Mesenchymal stem cell (in vitro differentiated cells and primary cell): ENCODE data around the gene UACA.

Experiments used
- DNase-seq: peaks from one replicate; pipeline ENCODE4 v3.0.0-alpha.2; 2013
- H2AFZ ChIP-seq: one replicate; pipeline ENCODE4 v1.6.1; 2013; ENCODE audit warnings: low read depth, mild to moderate bottlenecking, control low read depth, inconsistent platforms, low read length, moderate library complexity
- H2AK5ac ChIP-seq: 2 replicates; pipeline ENCODE4 v1.6.1; 2013; ENCODE audit warnings: low read length, moderate library complexity, mild to moderate bottlenecking, inconsistent platforms; ENCODE audit not compliant: severe bottlenecking
- H2BK120ac ChIP-seq: one replicate; pipeline ENCODE4 v1.6.1; 2013; ENCODE audit warnings: low read depth, mild to moderate bottlenecking, inconsistent platforms, low read length, moderate library complexity
- H2BK12ac ChIP-seq, 2 experiments: one replicate each; pipeline ENCODE4 v1.6.1; 2013; ENCODE audit warnings: inconsistent platforms in 2 of 2, low read length in 2 of 2, mild to moderate bottlenecking in 2 of 2, moderate library complexity in 2 of 2, control low read depth in 1 of 2
- H2BK15ac ChIP-seq: one replicate; pipeline ENCODE4 v1.6.1; 2013; ENCODE audit warnings: mild to moderate bottlenecking, low read depth, inconsistent platforms; ENCODE audit not compliant: poor library complexity, severe bottlenecking
- H2BK5ac ChIP-seq: 2 replicates; pipeline ENCODE4 v1.6.1; 2013; ENCODE audit warnings: low read depth, mild to moderate bottlenecking, low read length, control low read depth, inconsistent platforms; ENCODE audit not compliant: poor library complexity, severe bottlenecking
- H3K14ac ChIP-seq, 2 experiments: one replicate each; pipeline ENCODE4 v1.6.1; 2013; ENCODE audit warnings: inconsistent platforms in 2 of 2, low read length in 2 of 2, control low read depth in 1 of 2, mild to moderate bottlenecking in 1 of 2, moderate library complexity in 1 of 2
- H3K18ac ChIP-seq, 2 experiments: one replicate each; pipeline ENCODE4 v1.6.1; 2013; ENCODE audit warnings: inconsistent platforms in 2 of 2, low read length in 2 of 2, control low read depth in 1 of 2, low read depth in 1 of 2, mild to moderate bottlenecking in 1 of 2
- H3K23ac ChIP-seq, 2 experiments: one replicate each; pipeline ENCODE4 v1.6.1; 2013; ENCODE audit warnings: inconsistent platforms in 2 of 2, low read length in 2 of 2, mild to moderate bottlenecking in 2 of 2, moderate library complexity in 2 of 2, control low read depth in 1 of 2
- H3K27ac ChIP-seq: 2 replicates; pipeline ENCODE4 v1.5.1; 2013; ENCODE audit warnings: mild to moderate bottlenecking, moderate library complexity, low read length, control low read depth, inconsistent platforms; ENCODE audit not compliant: poor library complexity, severe bottlenecking
- H3K27me3 ChIP-seq, 2 experiments: 2 replicates each; pipeline versions ENCODE4 v1.6.1 to v1.7.0; 2013; ENCODE audit warnings: low read length in 2 of 2, mild to moderate bottlenecking in 2 of 2, moderate library complexity in 2 of 2, control low read depth in 1 of 2, inconsistent platforms in 1 of 2; ENCODE audit not compliant: control insufficient read depth in 1 of 2, insufficient read depth in 1 of 2
- H3K36me3 ChIP-seq, 2 experiments: 2 replicates each; pipeline versions ENCODE4 v1.6.1 to v1.7.0; 2013; ENCODE audit warnings: low read length in 2 of 2, control low read depth in 1 of 2, inconsistent platforms in 1 of 2, low read depth in 1 of 2, mild to moderate bottlenecking in 1 of 2; ENCODE audit not compliant: insufficient read depth in 2 of 2, control insufficient read depth in 1 of 2
- H3K4ac ChIP-seq, 2 experiments: one replicate each; pipeline ENCODE4 v1.6.1; 2013; ENCODE audit warnings: inconsistent platforms in 2 of 2, low read length in 2 of 2, mild to moderate bottlenecking in 2 of 2, moderate library complexity in 2 of 2, control low read depth in 1 of 2, low read depth in 1 of 2
- H3K4me1 ChIP-seq: 2 replicates; pipeline ENCODE4 v1.6.1; 2013; ENCODE audit warnings: low read depth, low read length, control low read depth; ENCODE audit not compliant: control insufficient read depth, insufficient read depth
- H3K4me2 ChIP-seq: 2 replicates; pipeline ENCODE4 v1.6.1; 2013; ENCODE audit warnings: low read length, mild to moderate bottlenecking, inconsistent platforms; ENCODE audit not compliant: poor library complexity, severe bottlenecking
- H3K4me3 ChIP-seq, 2 experiments: 2 replicates each; pipeline versions ENCODE4 v1.5.1 to v1.7.0; 2013; ENCODE audit warnings: low read length in 2 of 2, mild to moderate bottlenecking in 2 of 2, control low read depth in 1 of 2, low read depth in 1 of 2; ENCODE audit not compliant: insufficient read depth in 1 of 2
- H3K79me1 ChIP-seq: replicated peaks from 2 replicates; pipeline ENCODE4 v1.6.1; 2013; ENCODE audit warnings: mild to moderate bottlenecking, control low read depth, low read length, inconsistent platforms; ENCODE audit not compliant: poor library complexity, severe bottlenecking
- H3K9ac ChIP-seq: 2 replicates; pipeline ENCODE4 v1.7.0; 2013; ENCODE audit warnings: mild to moderate bottlenecking, low read length, moderate library complexity
- H3K9me3 ChIP-seq: 2 replicates; pipeline ENCODE4 v1.7.0; 2013; ENCODE audit warnings: mild to moderate bottlenecking, low read length; ENCODE audit not compliant: control insufficient read depth
- H4K8ac ChIP-seq: one replicate; pipeline ENCODE4 v1.6.1; 2013; ENCODE audit warnings: inconsistent platforms, mild to moderate bottlenecking, low read length, moderate library complexity
- H4K91ac ChIP-seq: one replicate; pipeline ENCODE4 v1.6.1; 2013; ENCODE audit warnings: mild to moderate bottlenecking, low read length, inconsistent platforms
- WGBS: methylation state at CpG from one replicate; pipeline ENCODE4 v1.1.7; 2013; ENCODE audit warnings: mixed read lengths; 5-methylcytosine and 5-hydroxymethylcytosine counted together

Gene UACA

DNA sequence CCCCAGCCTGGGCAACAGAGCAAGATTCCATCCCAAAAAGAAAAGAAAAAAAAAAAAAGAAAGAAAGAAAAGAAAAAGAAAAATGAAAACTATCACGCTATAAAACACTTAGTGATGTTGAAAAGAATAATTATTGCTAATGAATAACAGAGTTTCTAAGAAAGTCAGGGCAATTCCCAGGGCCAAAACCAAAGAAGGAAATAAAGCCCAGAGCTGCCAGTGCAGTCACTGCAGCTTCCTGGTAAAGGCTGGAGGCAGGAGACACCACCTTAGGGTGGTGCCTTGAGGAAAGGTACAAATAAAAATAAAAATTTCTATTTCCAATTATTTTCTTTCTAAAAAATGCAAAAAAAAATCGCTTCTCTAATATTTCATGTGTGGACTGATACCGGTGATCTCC lies 19.7 kb upstream of the UACA start:
- H2AK5ac ChIP-seq = no peak overlapping the region
- no peak for DNase-seq
- H3K36me3 ChIP-seq = no peaks in the 10 kb centered on the region
- 100% methylated on average over 2 of the region's 3 CpGs for WGBS
- H4K8ac ChIP-seq = no peak overlapping the region
- no peak overlapping the region for H3K9ac ChIP-seq
- H2BK5ac ChIP-seq = no peak overlapping the region
- H3K27ac ChIP-seq = no peak overlapping the region
- no peak overlapping the region for H3K18ac ChIP-seq
- peaks cover 5% of the 10 kb centered on the region for H3K4me1 ChIP-seq
- H3K4me2 ChIP-seq = no peak overlapping the region
- H3K14ac ChIP-seq = no peak overlapping the region
- H2BK120ac ChIP-seq = no peak overlapping the region
- H3K79me1 ChIP-seq = no peaks in the 10 kb centered on the region
- H2AFZ ChIP-seq = no peak overlapping the region
- no peak overlapping the region for H3K23ac ChIP-seq
- no peak overlapping the region for H3K4ac ChIP-seq
- H4K91ac ChIP-seq = no peak overlapping the region
- H3K4me3 ChIP-seq = no peak overlapping the region
- H3K9me3 ChIP-seq = no peaks in the 10 kb centered on the region
- no peaks in the 10 kb centered on the region for H3K27me3 ChIP-seq
- H2BK12ac ChIP-seq = no peak overlapping the region
- no peak overlapping the region for H2BK15ac ChIP-seq

DNA sequence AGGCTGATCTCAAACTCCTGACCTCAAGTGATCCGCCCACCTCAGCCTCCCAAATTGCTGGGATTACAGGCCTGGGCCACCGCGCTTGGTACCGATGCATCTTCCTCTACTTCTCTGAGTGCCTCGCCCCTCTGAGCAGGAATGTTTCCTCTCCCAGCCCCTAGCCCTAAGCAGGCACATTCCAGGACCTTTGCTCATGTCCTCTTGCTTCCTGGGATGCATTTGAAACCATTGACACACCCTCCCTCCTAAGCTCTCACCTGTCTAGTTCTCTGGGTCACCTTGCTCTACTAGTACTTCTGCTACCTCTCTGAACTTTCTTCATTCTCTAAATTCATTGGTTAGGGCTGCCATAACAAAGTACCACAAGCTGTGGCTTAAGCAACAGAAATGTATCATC lies 17.9 kb upstream of the UACA start:
- Histone ChIP-seq H2BK15ac (no peak overlapping the region), H2AK5ac (no peak overlapping the region), H3K23ac (no peak overlapping the region), H3K27ac (no peak overlapping the region), H3K9me3 (no peaks in the 10 kb centered on the region), H4K91ac (no peak overlapping the region), H2BK120ac (no peak overlapping the region), H2AFZ (no peak overlapping the region), H3K4ac (no peak overlapping the region), H3K4me2 (no peak overlapping the region), H3K4me3 (no peak overlapping the region), H2BK12ac (no peak overlapping the region), H3K4me1 (peaks cover 7% of the 10 kb centered on the region), H3K36me3 (no peaks in the 10 kb centered on the region), H3K27me3 (no peaks in the 10 kb centered on the region), H4K8ac (no peak overlapping the region), H3K14ac (no peak overlapping the region), H3K79me1 (no peaks in the 10 kb centered on the region), H3K9ac (no peak overlapping the region), H3K18ac (no peak overlapping the region), H2BK5ac (no peak overlapping the region)
- DNase-seq = no peak
- whole genome bisulfite sequencing = 76% methylated on average over 5 of the region's 5 CpGs

DNA sequence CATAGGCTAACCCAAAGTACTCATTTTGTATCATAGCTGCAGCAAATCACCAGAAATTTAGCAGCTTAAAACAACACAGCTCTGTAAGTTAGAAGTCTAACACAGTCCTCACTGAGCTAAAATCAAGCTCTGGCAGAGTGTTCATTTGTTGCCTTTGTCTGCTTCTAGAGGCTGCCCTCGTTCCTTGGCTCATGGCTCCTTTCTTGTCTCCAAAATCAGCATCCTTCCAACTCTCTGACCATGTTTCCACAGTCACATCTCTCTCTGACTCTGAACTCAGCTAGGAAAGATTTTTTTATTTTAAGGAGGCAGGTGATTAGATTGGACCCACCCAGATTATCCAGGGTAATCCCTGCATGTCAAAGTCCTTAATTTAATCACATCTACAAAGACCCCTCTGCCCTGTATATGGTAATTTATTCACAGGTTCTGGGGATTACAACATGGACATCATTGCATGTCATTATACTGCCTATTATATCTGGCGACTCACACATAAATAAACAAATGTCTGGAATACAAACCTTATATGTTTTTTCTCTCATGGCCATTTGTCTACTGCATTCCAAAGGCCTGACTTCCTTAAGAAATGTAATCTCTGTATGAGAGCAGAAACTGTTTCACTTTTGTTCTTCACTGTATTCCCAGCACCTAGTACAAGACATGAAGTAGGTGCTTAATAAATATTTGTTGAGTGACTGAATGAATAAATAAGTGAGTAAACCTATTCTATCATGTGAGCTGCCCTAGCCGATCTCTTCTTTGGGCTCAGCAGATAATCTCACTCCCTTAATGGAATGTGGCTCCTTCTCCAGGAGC lies 15.1 kb upstream of the UACA start:
- Histone ChIP-seq H2BK15ac (no peak overlapping the region), H3K9me3 (no peaks in the 10 kb centered on the region), H4K8ac (peak overlapping the region; percentile 42), H3K18ac (peak overlapping the region; percentile 53 to 61), H3K9ac (peak overlapping the region; percentile 38), H2BK120ac (peak overlapping the region; percentile 44), H3K4me1 (peaks cover 9% of the 10 kb centered on the region), H3K27ac (peak overlapping the region; percentile 49), H3K4me2 (no peak overlapping the region), H2BK5ac (peak overlapping the region; percentile 36), H2AFZ (no peak overlapping the region), H3K27me3 (no peaks in the 10 kb centered on the region), H2BK12ac (peak overlapping the region; percentile 29 to 78), H4K91ac (no peak overlapping the region), H3K4ac (peak overlapping the region in 1 of 2 experiments; percentile 4), H3K23ac (no peak overlapping the region), H3K36me3 (no peaks in the 10 kb centered on the region), H3K4me3 (no peak overlapping the region), H3K14ac (no peak overlapping the region), H2AK5ac (peak overlapping the region; percentile 23), H3K79me1 (no peaks in the 10 kb centered on the region)
- 0% methylated on average over 1 of the region's 3 CpGs for WGBS
- DNase-seq = peak; percentile 91

DNA sequence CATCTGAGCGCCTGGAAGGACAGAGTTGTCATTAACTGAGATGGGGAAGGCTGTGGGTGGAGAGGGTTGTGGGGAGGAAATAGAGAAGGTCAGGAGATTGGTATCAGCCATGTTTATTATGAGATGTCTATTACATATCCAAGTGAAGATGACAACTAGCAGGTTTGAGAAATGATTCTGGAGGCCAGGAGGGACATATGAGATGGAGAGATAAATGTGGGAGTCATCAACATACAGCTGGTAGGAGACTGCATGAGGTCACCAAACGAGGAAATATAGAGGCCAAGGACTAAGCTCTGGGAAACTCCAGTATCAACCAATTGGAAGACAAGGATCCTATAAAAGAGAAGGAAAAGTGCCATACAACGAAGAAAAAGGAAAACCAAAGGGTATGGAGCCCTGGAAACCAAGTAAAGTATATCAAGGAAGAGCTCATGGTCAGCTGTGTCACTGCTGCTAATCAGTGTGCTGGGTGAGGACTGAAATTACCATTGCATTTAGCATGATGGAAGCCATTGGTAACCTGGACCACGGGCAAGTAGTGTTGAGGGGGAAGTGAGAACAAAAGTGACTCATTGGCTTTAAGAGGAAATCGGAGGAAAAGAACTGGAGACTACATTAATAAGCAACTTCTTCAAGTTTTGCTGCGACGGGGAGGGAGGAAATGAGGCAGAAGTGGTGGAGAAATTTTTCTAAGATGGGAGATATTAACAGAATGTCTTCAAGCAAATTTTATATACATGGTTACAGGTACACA lies 14.0 kb upstream of the UACA start:
- Histone ChIP-seq H3K36me3 (no peaks in the 10 kb centered on the region), H3K4me2 (no peak overlapping the region), H3K18ac (peak overlapping the region; percentile 68 to 69), H3K27me3 (no peaks in the 10 kb centered on the region), H3K9me3 (no peaks in the 10 kb centered on the region), H3K14ac (no peak overlapping the region), H4K91ac (no peak overlapping the region), H2BK12ac (peak overlapping the region; percentile 39 to 83), H3K4ac (no peak overlapping the region), H2BK120ac (peak overlapping the region; percentile 58), H2BK15ac (no peak overlapping the region), H4K8ac (peak overlapping the region; percentile 84), H2AFZ (no peak overlapping the region), H3K9ac (no peak overlapping the region), H3K23ac (no peak overlapping the region), H3K4me1 (peaks cover 7% of the 10 kb centered on the region), H3K4me3 (no peak overlapping the region), H3K79me1 (no peaks in the 10 kb centered on the region), H2BK5ac (no peak overlapping the region), H2AK5ac (peak overlapping the region; percentile 57), H3K27ac (peak overlapping the region; percentile 49)
- peak; percentile 50 for DNase-seq
- 47% methylated on average over 5 of the region's 7 CpGs for WGBS
